Fibroblast of villous mesenchyme (primary cell): ENCODE measurements around the gene VWF. TPM values are rescaled to one million over a fixed set of nuclear protein-coding genes. Genes with fewer than 3 reads are reported as not detected.

Experiments used
- DNase-seq: peaks from one replicate; pipeline ENCODE4 v3.0.0-alpha.2; 2010; ENCODE audit warnings: low read depth
- H3K4me3 ChIP-seq: 2 replicates; pipeline ENCODE4 v1.5.1; 2011; ENCODE audit warnings: low read depth, mild to moderate bottlenecking, low read length
- total RNA-seq: library from RNA; depleted of rRNA; stranded (reverse); fragments of >200 nt; gene quantifications from 2 replicates; pipeline ENCODE4 v1.2.3, GENCODE V29; 2012
- TF ChIP-seq, protein P1 (sequence below): IDR thresholded peaks from 2 replicates; pipeline ENCODE4 v1.5.1; 2012; ENCODE audit warnings: low read depth, mild to moderate bottlenecking, low read length; ENCODE audit not compliant: insufficient read depth

The VWF gene
- total RNA-seq, 1 donor: under 0.01 TPM

- no peak for DNase-seq
- TF ChIP-seq, protein P1, sequence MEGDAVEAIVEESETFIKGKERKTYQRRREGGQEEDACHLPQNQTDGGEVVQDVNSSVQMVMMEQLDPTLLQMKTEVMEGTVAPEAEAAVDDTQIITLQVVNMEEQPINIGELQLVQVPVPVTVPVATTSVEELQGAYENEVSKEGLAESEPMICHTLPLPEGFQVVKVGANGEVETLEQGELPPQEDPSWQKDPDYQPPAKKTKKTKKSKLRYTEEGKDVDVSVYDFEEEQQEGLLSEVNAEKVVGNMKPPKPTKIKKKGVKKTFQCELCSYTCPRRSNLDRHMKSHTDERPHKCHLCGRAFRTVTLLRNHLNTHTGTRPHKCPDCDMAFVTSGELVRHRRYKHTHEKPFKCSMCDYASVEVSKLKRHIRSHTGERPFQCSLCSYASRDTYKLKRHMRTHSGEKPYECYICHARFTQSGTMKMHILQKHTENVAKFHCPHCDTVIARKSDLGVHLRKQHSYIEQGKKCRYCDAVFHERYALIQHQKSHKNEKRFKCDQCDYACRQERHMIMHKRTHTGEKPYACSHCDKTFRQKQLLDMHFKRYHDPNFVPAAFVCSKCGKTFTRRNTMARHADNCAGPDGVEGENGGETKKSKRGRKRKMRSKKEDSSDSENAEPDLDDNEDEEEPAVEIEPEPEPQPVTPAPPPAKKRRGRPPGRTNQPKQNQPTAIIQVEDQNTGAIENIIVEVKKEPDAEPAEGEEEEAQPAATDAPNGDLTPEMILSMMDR: no peak
- H3K4me3 ChIP-seq: no peak overlapping the region
Observed at GRCh38 chr12:5905757-5906156, 218.7 kb downstream of the VWF start.

DNA sequence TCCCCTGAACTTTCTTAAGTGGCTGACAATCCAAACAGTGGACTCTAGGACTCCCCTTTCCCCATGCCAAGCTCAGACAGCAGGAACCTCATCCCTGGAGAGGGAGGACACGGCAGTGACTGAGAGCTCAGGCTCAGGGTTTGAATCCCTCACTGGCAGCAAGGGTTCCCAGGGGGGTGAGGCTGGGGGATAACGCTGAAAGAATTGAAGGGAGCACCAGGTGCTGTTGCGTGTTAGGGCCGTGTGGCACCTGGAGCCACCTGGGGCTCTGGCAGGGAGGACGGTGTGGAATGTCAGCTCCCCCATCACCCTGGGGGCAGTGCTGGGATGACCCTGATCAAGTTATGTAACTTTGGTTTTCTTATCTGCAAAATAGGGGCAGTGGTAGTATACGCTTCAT is 219.5 kb downstream of the VWF start:
- H3K4me3 ChIP-seq: no peak overlapping the region
- DNase-seq: no peak
- TF ChIP-seq, protein P1: no peak

DNA sequence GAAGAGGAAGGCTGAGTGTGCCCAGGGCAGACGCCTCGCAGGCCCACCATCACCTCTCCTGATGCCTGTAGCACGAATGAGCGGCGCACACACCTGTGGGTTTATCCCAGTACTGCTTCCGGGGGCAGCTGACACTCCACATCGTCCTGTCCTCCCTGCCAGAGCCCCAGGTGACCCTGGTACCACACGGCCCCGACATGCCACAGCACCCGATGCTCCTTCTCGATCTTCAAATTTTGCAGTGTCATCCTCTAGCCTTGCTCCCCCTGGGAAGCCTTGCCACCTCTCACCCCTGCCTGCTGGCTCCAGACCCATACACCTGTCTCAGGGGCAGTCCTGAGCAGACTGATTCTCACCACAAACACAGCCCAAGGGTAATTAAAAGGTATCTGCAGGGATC is 220.0 kb downstream of the VWF start:
- TF ChIP-seq, protein P1: no peak
- H3K4me3 ChIP-seq: no peak overlapping the region
- no peak for DNase-seq

DNA sequence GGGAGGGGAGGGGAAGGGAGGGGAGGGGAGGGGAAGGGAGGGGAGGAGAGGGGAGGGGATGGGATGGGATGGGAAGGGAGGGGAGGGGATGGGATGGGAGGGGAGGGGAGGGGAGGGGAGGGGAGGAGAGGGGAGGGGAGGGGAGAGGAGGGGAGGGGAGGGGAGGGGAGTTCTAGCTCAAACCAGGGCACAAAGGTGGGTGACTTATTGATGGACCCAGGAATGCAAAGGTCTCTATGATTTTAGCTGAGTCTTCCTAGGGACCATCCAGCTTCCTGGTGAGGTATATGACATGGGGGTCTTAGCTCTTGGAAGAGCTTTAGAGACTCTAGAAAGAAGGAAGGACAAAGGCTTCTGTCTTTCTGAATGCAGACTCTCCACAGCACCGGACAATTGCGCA is 221.7 kb downstream of the VWF start:
- H3K4me3 ChIP-seq: no peak overlapping the region
- no peak for DNase-seq
- TF ChIP-seq, protein P1: no peak

- no peak overlapping the region for H3K4me3 ChIP-seq
- DNase-seq: no peak
- TF ChIP-seq, protein P1: no peak
Observed at GRCh38 chr12:5901416-5901815, 223.1 kb downstream of the VWF start.

DNA sequence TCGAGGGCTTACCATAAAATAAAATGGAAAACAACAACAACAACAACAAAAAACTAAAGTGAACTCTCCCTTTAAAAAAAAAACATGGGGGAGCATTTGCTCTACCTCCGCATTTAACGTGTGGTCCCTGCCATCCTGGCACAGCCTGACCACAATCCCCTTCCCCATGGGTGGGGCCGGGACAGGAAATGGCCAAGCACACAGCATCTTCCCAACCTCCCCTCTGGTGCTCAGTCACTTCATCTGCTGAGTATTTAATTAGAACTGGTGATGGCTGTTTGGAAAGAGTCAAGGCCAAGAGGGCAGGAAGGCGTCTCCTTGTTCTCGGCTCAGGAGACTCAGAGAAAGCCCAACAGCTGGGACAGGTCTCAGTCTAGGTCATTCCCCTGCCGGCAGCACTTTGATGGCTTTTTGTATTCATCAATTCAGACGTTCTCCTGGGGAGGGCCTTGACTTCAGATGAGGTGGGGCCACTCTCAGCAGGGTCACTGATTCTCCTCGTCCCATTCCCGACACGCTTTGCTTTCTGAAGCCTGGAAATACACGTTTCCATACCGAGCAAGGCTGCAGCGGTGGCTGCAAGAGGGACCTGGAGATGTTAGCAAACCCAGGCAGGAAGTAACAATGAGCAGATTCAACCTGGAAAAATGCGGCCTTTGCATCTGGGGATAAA is 223.8 kb downstream of the VWF start:
- TF ChIP-seq, protein P1: no peak
- DNase-seq: no peak

GRCh38 chr12:5900076-5900475 is 224.4 kb downstream of the VWF start:
- DNase-seq: no peak
- H3K4me3 ChIP-seq: no peak overlapping the region
- TF ChIP-seq, protein P1: no peak

More for the DNA sequence above, 223.8 kb downstream of the VWF start:
- no peak overlapping the region for H3K4me3 ChIP-seq
